CD1c-positive myeloid dendritic cell (primary cell): ENCODE data around the gene URB1.
"Not testable (repeated sequence)": the region's sequence is repeated elsewhere in the genome, so short reads cannot be mapped to it uniquely, and the experiment has no call there.

Experiments used
- DNase-seq: peaks from one replicate; pipeline ENCODE4 v3.0.0-alpha.2; 2016; ENCODE audit errors: extremely low spot score

URB1 gene

GRCh38 chr21:32392880-32393676 lies at the start of gene URB1:
Gene URB1 (minus strand): TSS chr21:32393012. CDS start chr21:32392910, 102 bp downstream.
- peak; percentile 93 for DNase-seq

DNA sequence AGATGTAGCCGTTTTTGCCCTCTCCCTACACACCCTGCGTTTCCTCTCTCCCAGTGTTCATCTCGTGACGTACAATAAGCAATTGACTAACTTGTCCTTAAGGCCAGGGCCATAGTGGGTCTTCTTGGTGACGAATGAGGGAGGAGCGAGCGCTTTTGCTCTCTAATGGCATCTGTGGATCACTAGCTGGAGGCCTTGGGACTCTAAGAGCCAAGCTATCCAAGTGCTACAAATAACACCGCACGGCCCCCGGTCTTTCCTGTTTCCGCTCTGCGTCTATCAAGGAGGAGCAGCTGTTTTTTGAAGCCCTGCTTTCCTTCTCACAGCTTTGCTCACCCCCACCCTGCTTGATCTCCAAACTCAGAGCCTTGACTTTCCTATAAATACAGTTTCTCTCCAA lies 44.9 kb upstream of the URB1 start:
- no peak for DNase-seq

GRCh38 chr21:32432982-32433660 lies 40.3 kb upstream of the URB1 start:
- DNase-seq: not testable (repeated sequence)

DNA sequence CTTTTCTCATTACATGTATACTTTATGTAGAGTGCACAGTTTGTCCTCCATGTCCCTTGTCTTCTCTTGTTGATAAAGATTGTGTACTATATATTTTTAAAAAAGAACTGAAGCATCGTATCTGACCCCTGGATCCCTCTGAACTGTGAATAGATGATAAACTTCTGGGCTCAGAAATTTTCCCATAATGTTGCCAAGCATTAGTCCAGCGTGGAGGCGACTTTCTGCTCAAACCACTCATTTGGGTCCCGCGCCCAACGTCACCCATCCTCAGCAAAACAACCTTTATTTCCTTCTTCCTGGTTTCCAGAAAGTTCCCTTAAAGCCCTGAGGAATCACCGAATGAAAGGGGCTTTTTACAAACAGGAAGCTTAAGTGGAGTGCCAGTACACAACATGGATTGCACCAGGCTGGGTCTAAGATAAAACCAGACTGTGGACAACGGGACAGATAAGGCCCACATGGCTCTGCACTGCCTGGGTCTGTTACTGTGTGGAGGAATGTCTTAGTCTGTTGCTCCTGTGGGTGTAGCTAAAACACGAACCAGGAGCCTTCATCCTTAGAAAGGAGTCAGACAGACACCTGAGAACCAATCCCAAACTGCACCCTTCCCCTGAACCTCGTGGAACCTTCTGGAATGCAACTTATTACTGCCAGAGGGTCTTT lies 35.3 kb upstream of the URB1 start:
- DNase-seq: no peak

DNA sequence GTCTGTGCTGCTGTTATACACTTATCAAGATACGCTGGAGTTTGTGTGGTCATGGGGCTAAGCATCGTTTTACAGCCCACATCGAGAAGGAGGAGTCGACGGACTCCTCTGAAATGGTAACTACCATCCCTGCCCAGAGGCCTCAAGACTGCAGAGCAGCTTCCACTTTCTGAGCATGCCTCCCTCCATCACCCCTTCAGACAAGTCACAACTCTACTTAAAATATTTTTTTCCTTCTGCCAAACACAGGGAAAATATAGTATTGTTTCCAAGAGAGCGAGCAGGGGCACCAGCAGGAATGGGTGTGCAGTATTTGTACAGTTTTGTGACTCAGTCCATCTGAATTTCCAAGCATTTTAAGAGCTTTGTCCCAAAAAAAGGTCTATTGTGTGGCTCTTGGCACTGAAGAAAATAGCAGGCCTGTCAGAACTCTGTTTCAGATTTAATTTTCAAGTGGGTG lies 33.8 kb upstream of the URB1 start:
- DNase-seq: no peak

DNA sequence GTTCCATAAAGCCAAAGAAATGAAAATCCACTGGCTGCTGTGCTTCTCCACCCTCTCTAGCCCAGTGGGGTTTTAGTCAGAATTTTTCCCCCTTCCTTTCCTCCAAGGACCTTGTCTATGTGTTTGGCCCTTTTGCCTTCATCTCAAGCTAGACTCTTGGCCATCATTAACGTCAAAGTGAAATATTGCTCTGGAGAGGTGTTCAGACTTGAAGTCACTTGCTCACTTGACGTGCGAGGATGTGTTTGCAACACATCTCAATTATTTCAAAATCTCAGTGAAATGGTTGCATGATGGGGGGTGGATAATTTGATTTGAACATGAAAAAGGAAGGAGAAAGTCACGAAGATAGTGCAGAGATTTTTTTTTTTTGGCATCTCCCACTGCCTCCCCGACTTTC lies 33.3 kb upstream of the URB1 start:
- DNase-seq: no peak

DNA sequence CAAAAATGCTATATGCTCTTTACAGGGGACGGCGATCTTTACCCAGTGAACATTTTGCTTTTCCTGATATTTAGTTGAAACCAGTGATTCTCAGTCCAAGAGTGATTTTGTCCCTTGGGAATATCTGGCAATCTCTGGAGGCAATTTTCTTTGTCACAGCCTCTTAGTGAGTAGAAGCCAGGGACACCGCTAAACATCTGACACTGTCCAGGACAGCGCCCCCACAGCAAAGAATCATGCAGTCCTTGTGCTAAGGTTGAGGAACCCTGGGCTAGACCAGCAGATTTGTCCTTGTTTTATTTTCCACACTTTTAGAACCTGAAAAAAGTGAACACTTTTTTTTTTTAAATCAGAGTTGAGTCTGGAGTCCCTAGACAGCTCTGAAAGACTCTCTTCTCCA lies 32.8 kb upstream of the URB1 start:
- no peak for DNase-seq

DNA sequence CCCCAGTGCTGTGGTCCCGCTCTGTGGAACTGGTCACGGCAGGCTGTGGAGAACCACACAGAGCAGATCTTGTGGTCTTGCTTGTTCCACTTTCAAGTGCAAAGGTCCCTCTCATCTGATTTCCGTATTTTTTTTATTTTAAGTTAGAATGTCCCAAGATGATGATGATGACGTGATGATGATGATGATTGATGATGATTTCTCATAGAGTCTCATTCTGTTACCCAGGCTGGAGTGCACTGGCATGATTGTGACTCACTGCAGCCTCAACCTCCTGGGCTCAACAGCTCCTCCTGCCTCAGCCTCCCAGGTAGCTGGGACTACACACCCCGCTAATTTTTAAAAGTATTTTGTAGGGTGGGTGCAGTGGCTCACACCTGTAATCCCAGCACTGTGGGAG lies 31.9 kb upstream of the URB1 start:
- no peak for DNase-seq

DNA sequence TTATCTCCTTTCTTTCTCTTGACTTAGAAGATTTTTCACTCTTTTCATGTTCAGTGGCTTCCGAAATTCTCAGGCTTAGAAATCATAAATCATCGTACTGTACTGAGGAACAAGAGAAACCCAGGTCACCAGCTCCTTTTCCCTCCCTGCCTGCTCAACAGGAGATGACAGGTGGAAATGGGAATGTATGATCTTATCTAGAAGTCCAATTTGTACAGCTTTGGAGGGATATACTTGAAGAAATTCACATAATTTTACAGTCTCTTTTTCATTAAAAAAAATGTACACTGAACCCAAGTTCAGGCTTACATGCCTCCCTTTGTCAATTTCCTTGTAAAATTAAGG lies 31.4 kb upstream of the URB1 start:
- no peak for DNase-seq

DNA sequence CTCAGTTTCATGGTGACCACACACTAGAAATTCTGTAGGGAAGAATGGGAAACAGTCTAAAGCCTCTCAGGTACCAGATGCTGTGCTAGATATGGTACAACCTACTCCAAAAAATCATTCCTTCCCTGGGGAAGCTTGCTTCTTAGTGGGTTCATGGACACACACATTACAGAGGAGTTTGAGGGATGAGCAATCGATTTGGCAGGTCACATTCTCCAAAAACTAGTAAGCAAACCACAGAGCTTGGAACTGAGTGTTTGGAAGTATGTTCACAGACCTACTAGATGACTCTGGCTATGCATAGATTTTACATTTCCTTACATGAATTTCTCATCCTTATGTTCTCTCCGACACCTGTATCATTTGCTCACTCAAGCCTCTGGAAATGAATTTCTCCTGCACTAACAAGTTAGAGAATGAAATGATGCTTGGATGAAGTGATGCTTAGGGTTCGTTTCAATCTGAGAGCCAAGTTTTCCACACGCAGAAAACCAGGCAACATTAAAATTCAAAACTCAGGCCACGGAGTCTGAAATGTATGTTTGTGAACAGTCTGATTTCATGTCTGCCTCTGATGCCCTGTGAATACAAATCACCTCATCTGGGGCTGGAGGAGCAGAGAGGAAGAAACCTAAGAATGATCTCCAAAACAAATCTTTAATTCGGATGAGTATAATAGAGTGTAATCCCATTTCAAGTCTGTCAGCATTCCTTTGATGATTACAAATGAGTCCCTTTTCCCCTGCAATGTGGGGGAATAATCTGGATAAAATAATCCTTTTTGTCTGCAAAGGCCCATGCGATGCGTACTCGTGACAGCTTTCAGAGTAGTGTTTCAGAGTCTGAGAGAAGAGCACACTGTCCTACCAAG lies 30.7 kb upstream of the URB1 start:
- no peak for DNase-seq

GRCh38 chr21:32422064-32422463 lies 29.3 kb upstream of the URB1 start:
- DNase-seq: no peak

- DNase-seq: no peak
Measured at GRCh38 chr21:32418146-32418545, 25.3 kb upstream of the URB1 start.

GRCh38 chr21:32415451-32416398 lies 22.9 kb upstream of the URB1 start:
- DNase-seq: no peak

GRCh38 chr21:32414579-32415358 lies 22.0 kb upstream of the URB1 start:
- DNase-seq: no peak

GRCh38 chr21:32413697-32414578 lies 21.1 kb upstream of the URB1 start:
- DNase-seq: no peak

GRCh38 chr21:32413015-32413504 lies 20.2 kb upstream of the URB1 start:
- DNase-seq: no peak

- DNase-seq: peak; percentile 60
Measured at GRCh38 chr21:32412162-32413014, 19.6 kb upstream of the URB1 start, which contains the start of gene EVA1C. Gene EVA1C (plus strand): TSS chr21:32412706. CDS start chr21:32412854, 148 bp downstream.
